Measurements from ENCODE around the gene GRIA2. TPM values are rescaled to one million over a fixed set of nuclear protein-coding genes. Genes with fewer than 3 reads are reported as not detected.

The GRIA2 gene
- total and polyA plus RNA-seq, 4 donors: 0.28 TPM; not detected in 3

- no peak for TF ChIP-seq REST (IDR thresholded peaks at IDR 0.05)
- no peak for TF ChIP-seq HNF4G (IDR thresholded peaks at IDR 0.05)
- TF ChIP-seq GABPA (IDR thresholded peaks at IDR 0.05 in 1 of 2, conservative IDR thresholded peaks at IDR 0.05 in 1 of 2): no peak
- no peak for TF ChIP-seq FOXA2 (IDR thresholded peaks at IDR 0.05)
- TF ChIP-seq RAD21 (IDR thresholded peaks at IDR 0.05): no peak
- TF ChIP-seq SP1 (IDR thresholded peaks at IDR 0.05): no peak
- TF ChIP-seq ATF3 (IDR thresholded peaks at IDR 0.05): no peak
- no peak for TF ChIP-seq JUND (IDR thresholded peaks at IDR 0.05)
Measured at GRCh38 chr4:157389741-157390140, 169.2 kb downstream of the GRIA2 start (continued).

- H3K4me3 ChIP-seq (ENCODE audit: low read depth in 1 of 3, low read length in 3 of 3): no peak overlapping the region
- H3K9me3 ChIP-seq (ENCODE audit: control insufficient read depth in 4 of 4, low read length in 3 of 4): no peaks in the 10 kb centered on the region
- no peak for DNase-seq (ENCODE audit: low spot score)
- no peak for TF ChIP-seq TAF1 (conservative IDR thresholded peaks at IDR 0.05)
- no peak for TF ChIP-seq SP1 (IDR thresholded peaks at IDR 0.05)
- no peak for TF ChIP-seq FOXA2 (IDR thresholded peaks at IDR 0.05)
- no peak for TF ChIP-seq EGR1 (IDR thresholded peaks at IDR 0.05; ENCODE audit: low read depth in 2 of 2)
- TF ChIP-seq JUND (IDR thresholded peaks at IDR 0.05): no peak
- no peak for TF ChIP-seq CTCF (IDR thresholded peaks at IDR 0.05; ENCODE audit: low read depth, low read length, missing input control)
- no peak for TF ChIP-seq RXRA (IDR thresholded peaks at IDR 0.05)
- no peak for TF ChIP-seq YY1 (IDR thresholded peaks at IDR 0.05)
- H3K36me3 ChIP-seq (ENCODE audit: control insufficient read depth in 4 of 4, insufficient read depth in 3 of 4, low read depth in 1 of 4, low read length in 3 of 4): no peaks in the 10 kb centered on the region
- H3K27me3 ChIP-seq (ENCODE audit: control insufficient read depth in 4 of 4, insufficient read depth in 4 of 4, low read length in 3 of 4): no peaks in the 10 kb centered on the region
- no peak overlapping the region for H3K9ac ChIP-seq (ENCODE audit: low read depth in 1 of 2, low read length in 2 of 2)
- H3K27ac ChIP-seq (ENCODE audit: low read depth in 1 of 2, low read length in 2 of 2): no peak overlapping the region
- no peaks in the 10 kb centered on the region for H3K4me1 ChIP-seq (ENCODE audit: control insufficient read depth in 4 of 4, insufficient read depth in 4 of 4, low read length in 3 of 4)
Measured at GRCh38 chr4:157405070-157405469, 184.5 kb downstream of the GRIA2 start.

Small RNA genes lying within 50 kb of the gene (small RNA-seq; reads per million reads assigned to genes)
- gene RNU6-582P: not detected

Other genes with a start within 250 kb of the GRIA2 start
- 10 to 100 TPM; 11.1 to 25.7 TPM for gene PDGFC, start 248.9 kb upstream of the GRIA2 start, total RNA-seq
- 1 to 10 TPM; 5.8 to 8.3 TPM for gene PDGFC, start 248.9 kb upstream of the GRIA2 start, polyA plus RNA-seq
- 1 to 10 TPM in 1 of 2 donors, under 1 TPM in 1; 0.92 to 2.9 TPM for gene GLRB, start 144.6 kb upstream of the GRIA2 start, total RNA-seq
- under 1 TPM; 0.24 to 0.53 TPM for gene GLRB, start 144.6 kb upstream of the GRIA2 start, polyA plus RNA-seq